Measurements from ENCODE around the gene NEU2. TPM values are rescaled to one million over a fixed set of nuclear protein-coding genes. Genes with fewer than 3 reads are reported as not detected.

The NEU2 gene
- total RNA-seq, 6 donors from 2014 or later = not detected

DNA sequence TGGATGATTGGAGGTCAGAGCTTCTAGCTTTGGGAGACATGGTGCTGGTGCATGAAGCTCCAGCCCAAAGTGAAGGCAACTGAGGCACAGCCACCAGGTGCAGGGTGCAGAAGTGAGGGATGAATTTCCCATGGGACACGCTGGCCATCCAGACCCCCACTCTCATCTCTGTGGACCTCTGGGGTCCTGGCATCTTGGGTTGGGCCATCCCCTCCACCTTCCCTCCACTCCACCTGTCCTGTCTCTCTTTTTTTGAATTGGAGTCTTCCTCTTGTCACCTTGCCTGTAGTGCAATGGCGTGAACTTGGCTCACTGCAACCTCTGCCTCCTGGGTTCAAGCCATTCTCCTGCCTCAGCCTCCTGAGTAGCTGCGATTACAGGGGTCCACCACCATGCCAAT is 22.8 kb upstream of the NEU2 start:
- peaks cover 0 to 12% (median 6%) of the 10 kb centered on the region in 4 donors for H3K4me1 ChIP-seq

DNA sequence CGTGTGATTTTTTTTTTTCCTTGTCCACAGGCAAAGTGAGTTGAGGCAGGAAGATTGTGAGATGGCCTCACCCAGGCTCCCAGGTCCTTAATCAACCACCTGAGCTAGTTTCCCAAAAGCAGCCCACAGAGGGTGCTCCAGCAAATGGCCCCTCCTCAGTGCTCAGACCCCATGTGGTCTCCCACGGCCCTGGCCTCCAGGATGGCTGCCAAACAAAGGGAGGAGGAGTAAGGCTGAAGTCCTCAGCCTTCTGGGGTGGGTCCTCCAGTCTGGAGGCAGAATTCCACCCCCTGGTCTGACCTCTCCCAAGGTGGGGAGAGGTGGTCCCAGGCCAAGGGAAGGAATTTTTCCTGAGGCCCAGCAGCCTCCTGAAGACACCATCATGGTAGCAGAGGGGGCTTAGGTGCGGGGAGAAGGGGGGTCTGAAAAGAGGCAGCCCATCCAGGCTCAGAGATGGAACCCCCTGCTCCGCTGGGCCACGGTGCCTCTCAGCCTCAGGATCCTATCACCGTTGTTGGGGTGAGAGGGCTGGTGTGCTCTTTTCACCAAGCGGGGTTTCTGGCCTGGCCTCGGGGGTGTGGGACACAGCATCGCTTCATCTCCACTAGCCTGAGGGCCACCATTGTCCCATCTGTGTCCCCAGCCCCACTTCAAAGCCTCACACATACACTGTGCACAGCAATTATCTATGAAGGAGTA is 21.8 kb upstream of the NEU2 start:
- TF ChIP-seq, protein P1, sequence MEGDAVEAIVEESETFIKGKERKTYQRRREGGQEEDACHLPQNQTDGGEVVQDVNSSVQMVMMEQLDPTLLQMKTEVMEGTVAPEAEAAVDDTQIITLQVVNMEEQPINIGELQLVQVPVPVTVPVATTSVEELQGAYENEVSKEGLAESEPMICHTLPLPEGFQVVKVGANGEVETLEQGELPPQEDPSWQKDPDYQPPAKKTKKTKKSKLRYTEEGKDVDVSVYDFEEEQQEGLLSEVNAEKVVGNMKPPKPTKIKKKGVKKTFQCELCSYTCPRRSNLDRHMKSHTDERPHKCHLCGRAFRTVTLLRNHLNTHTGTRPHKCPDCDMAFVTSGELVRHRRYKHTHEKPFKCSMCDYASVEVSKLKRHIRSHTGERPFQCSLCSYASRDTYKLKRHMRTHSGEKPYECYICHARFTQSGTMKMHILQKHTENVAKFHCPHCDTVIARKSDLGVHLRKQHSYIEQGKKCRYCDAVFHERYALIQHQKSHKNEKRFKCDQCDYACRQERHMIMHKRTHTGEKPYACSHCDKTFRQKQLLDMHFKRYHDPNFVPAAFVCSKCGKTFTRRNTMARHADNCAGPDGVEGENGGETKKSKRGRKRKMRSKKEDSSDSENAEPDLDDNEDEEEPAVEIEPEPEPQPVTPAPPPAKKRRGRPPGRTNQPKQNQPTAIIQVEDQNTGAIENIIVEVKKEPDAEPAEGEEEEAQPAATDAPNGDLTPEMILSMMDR (IDR thresholded peaks at IDR 0.05) = no peak
- TF ChIP-seq POLR2AphosphoS5 (IDR thresholded peaks at IDR 0.05) (no peak), POLR2A (IDR thresholded peaks at IDR 0.05) (no peak), EP300 (IDR thresholded peaks at IDR 0.05) (no peak)
- DNase-seq (no peak), ATAC-seq (ENCODE audit: low FRiP score in 2 of 2) (peak in 1 of 2 donors; percentile 21)
- Histone ChIP-seq H3K27ac (no peak overlapping the region), H3K9me3 (no peaks in the 10 kb centered on the region), H3K27me3 (no peaks in the 10 kb centered on the region), H3K4me1 (peaks cover 0 to 12% (median 6%) of the 10 kb centered on the region in 4 donors), H3K36me3 (no peaks in the 10 kb centered on the region), H3K4me3 (no peak overlapping the region)
- WGBS, 2 donors = 90 to 95% methylated on average over 9 of the region's 9 CpGs

More for the DNA sequence above, 22.8 kb upstream of the NEU2 start:
- Histone ChIP-seq H3K36me3 (no peaks in the 10 kb centered on the region), H3K4me3 (no peak overlapping the region), H3K27ac (no peak overlapping the region), H3K9me3 (no peaks in the 10 kb centered on the region), H3K27me3 (no peaks in the 10 kb centered on the region)
- WGBS, 2 donors = 95 to 97% methylated on average over 3 of the region's 3 CpGs
- ATAC-seq (ENCODE audit: low FRiP score in 2 of 2) = no peak
- no peak for DNase-seq
- TF ChIP-seq POLR2AphosphoS5 (IDR thresholded peaks at IDR 0.05) (no peak), POLR2A (IDR thresholded peaks at IDR 0.05) (no peak), EP300 (IDR thresholded peaks at IDR 0.05) (no peak)
- TF ChIP-seq, protein P1 (IDR thresholded peaks at IDR 0.05) = no peak

DNA sequence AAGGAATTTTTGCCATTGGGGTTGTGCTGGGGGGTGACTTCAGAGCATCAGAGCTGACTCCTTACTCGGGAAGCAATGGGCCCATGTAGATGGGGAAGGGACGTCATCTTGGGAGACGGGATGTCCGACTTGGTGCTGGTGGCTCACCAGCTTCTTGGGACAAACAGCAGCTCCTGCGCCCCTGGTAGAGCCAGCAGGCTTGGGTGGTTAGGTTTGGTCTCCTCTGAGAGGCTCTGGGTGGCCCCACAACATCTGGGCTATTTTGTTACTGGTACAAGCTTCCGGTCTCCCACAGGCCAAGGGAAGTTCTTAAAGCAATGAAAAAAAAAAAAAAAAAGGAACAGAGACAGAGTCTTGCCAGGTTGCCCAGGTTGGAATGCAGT is 21.2 kb upstream of the NEU2 start:
- WGBS, 2 donors = 94% methylated on average over 5 to 6 of the region's 6 CpGs
- Histone ChIP-seq H3K9me3 (no peaks in the 10 kb centered on the region), H3K4me1 (peaks cover 0 to 12% (median 6%) of the 10 kb centered on the region in 4 donors), H3K27ac (no peak overlapping the region), H3K27me3 (no peaks in the 10 kb centered on the region), H3K4me3 (no peak overlapping the region), H3K36me3 (no peaks in the 10 kb centered on the region)
- DNase-seq = no peak
- TF ChIP-seq EP300 (IDR thresholded peaks at IDR 0.05) (no peak), POLR2A (IDR thresholded peaks at IDR 0.05) (no peak), POLR2AphosphoS5 (IDR thresholded peaks at IDR 0.05) (no peak)
- TF ChIP-seq, protein P1 (IDR thresholded peaks at IDR 0.05) = no peak
- ATAC-seq (ENCODE audit: low FRiP score in 2 of 2) = no peak

DNA sequence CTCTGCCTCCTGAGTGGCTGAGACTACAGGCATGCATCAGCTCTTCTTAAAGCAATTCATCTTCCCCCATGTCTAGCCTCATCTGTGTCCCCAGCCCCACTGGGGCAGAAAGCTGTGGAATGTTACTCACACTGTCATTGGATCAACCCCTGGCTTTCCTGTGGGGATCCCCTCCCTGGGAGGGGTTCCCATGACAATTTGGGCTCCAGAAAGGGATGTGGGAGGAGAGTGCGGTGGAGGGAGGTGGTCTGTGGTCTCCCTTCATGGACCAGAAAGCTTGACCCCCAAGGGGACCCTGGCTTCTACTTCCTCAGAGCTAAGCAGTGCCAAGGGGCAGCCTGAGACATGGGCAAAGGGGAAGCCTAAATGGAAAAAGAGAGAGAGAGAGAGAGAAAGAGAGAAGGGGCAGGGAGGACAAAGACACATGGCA is 20.8 kb upstream of the NEU2 start:
- DNase-seq (no peak), ATAC-seq (ENCODE audit: low FRiP score in 2 of 2) (no peak)
- Histone ChIP-seq H3K27me3 (no peaks in the 10 kb centered on the region), H3K4me3 (no peak overlapping the region), H3K9me3 (no peaks in the 10 kb centered on the region), H3K27ac (no peak overlapping the region), H3K36me3 (no peaks in the 10 kb centered on the region), H3K4me1 (peaks cover 0 to 12% (median 6%) of the 10 kb centered on the region in 4 donors)
- TF ChIP-seq POLR2AphosphoS5 (IDR thresholded peaks at IDR 0.05) = no peak
- TF ChIP-seq EP300 (IDR thresholded peaks at IDR 0.05) = no peak
- TF ChIP-seq, protein P1 (IDR thresholded peaks at IDR 0.05) = no peak
- no peak for TF ChIP-seq POLR2A (IDR thresholded peaks at IDR 0.05)
- WGBS, 2 donors = 80 to 92% methylated on average over 1 of the region's 1 CpG

Measured in upper lobe of left lung (tissue), 6 donors.